Smooth muscle cell (in vitro differentiated cells): ENCODE results near the gene SSBP2. TPM values are rescaled to one million over a fixed set of nuclear protein-coding genes. Genes with fewer than 3 reads are reported as not detected.

ENCODE experiments used
- DNase-seq: peaks from one replicate; lab custom pipeline; 2025; ENCODE audit not compliant: unreplicated experiment; lab: John Stamatoyannopoulos, UW
- H2AFZ ChIP-seq: fragments of 200-600 bp; sonication (generic); 2 replicates; pipeline ENCODE4 v1.6.0; 2016; ENCODE audit warnings: antibody characterized with exemption, low read depth, mild to moderate bottlenecking
- H3F3A ChIP-seq: fragments of 200-600 bp; sonication (generic); 2 replicates; pipeline ENCODE4 v1.6.0; 2017; ENCODE audit warnings: antibody characterized with exemption, low read depth
- H3K27ac ChIP-seq: fragments of 200-600 bp; sonication (generic); 2 replicates; pipeline ENCODE4 v1.5.1; 2016; ENCODE audit warnings: low read depth, mild to moderate bottlenecking
- H3K27me3 ChIP-seq: fragments of 200-600 bp; sonication (generic); 2 replicates; pipeline ENCODE4 v1.6.1; 2016; ENCODE audit warnings: low read depth, mild to moderate bottlenecking
- H3K36me3 ChIP-seq: fragments of 200-600 bp; sonication (generic); 2 replicates; pipeline ENCODE4 v1.5.1; 2016; ENCODE audit warnings: low read depth
- H3K4me1 ChIP-seq: fragments of 200-600 bp; sonication (generic); 2 replicates; pipeline ENCODE4 v1.5.1; 2016; ENCODE audit warnings: low read depth
- H3K4me2 ChIP-seq: fragments of 200-600 bp; sonication (generic); 2 replicates; pipeline ENCODE4 v1.6.0; 2016; ENCODE audit warnings: mild to moderate bottlenecking
- H3K4me3 ChIP-seq: fragments of 200-600 bp; sonication (generic); 2 replicates; pipeline ENCODE4 v1.5.1; 2016; ENCODE audit warnings: mild to moderate bottlenecking
- H3K79me2 ChIP-seq: fragments of 200-600 bp; sonication (generic); 2 replicates; pipeline ENCODE4 v1.6.0; 2016; ENCODE audit warnings: low read depth, mild to moderate bottlenecking
- H3K9ac ChIP-seq: fragments of 200-600 bp; sonication (generic); 2 replicates; pipeline ENCODE4 v1.6.0; 2016; ENCODE audit warnings: low read depth
- H3K9me3 ChIP-seq: fragments of 200-600 bp; sonication (generic); replicated peaks from 2 replicates; pipeline ENCODE4 v1.5.1; 2016; ENCODE audit warnings: low read depth
- H4K20me1 ChIP-seq: fragments of 200-600 bp; sonication (generic); 2 replicates; pipeline ENCODE4 v1.6.0; 2016; ENCODE audit warnings: low read depth
- CTCF ChIP-seq: fragments of 200-600 bp; sonication (generic); IDR thresholded peaks from 2 replicates; pipeline ENCODE4 v1.5.1; 2017; ENCODE audit warnings: borderline replicate concordance, mild to moderate bottlenecking, antibody characterized with exemption; ENCODE audit not compliant: insufficient read depth, poor library complexity, severe bottlenecking
- WGBS: methylation state at CpG from one replicate; pipeline ENCODE4 v1.1.7; 2016; ENCODE audit warnings: low lambda C conversion rate; 5-methylcytosine and 5-hydroxymethylcytosine counted together
- polyA plus RNA-seq: library from polyadenylated mRNA; unstranded; fragments of >200 nt; fragmentation: Nextera tagmentation; extraction: Ambion mirVana; gene quantifications from 2 replicates; pipeline ENCODE4 v1.2.1, GENCODE V29; 2016
- total RNA-seq: library from RNA; depleted of rRNA; stranded (reverse); fragments of >200 nt; gene quantifications from 2 replicates; pipeline ENCODE4 v1.2.3, GENCODE V29; 2014

The SSBP2 gene
- total and polyA plus RNA-seq, 2 experiments from 2014 or later: 44.0 to 48.0 TPM

GRCh38 chr5:81750308-81751008 is 439 bp downstream of the SSBP2 start:
- H2AFZ ChIP-seq: peak overlapping the region; percentile 93
- no peaks in the 10 kb centered on the region for H3F3A ChIP-seq
- peak overlapping the region; percentile 90 for H3K4me2 ChIP-seq
- no peak for DNase-seq
- H3K9me3 ChIP-seq: no peaks in the 10 kb centered on the region
- TF ChIP-seq CTCF: no peak
- H3K9ac ChIP-seq: peak overlapping the region; percentile 82
- peak overlapping the region; percentile 64 for H3K27ac ChIP-seq
- H3K4me3 ChIP-seq: peak overlapping the region; percentile 93
- no peaks in the 10 kb centered on the region for H3K36me3 ChIP-seq
- peaks cover 31% of the 10 kb centered on the region for H4K20me1 ChIP-seq
- H3K79me2 ChIP-seq: peaks cover 42% of the 10 kb centered on the region
- peaks cover 65% of the 10 kb centered on the region for H3K4me1 ChIP-seq
- H3K27me3 ChIP-seq: no peaks in the 10 kb centered on the region
- 0% methylated on average over 8 of the region's 90 CpGs for WGBS

- H3K4me1 ChIP-seq: peaks cover 65% of the 10 kb centered on the region
- H3K4me2 ChIP-seq: peak overlapping the region; percentile 90
- H3K27ac ChIP-seq: no peak overlapping the region
- H3K9me3 ChIP-seq: no peaks in the 10 kb centered on the region
- H3K36me3 ChIP-seq: no peaks in the 10 kb centered on the region
- peaks cover 38% of the 10 kb centered on the region for H4K20me1 ChIP-seq
- H3K9ac ChIP-seq: peak overlapping the region; percentile 49
- H2AFZ ChIP-seq: peak overlapping the region; percentile 65
- no peaks in the 10 kb centered on the region for H3K27me3 ChIP-seq
- peak; percentile 12 for DNase-seq
- H3K79me2 ChIP-seq: peaks cover 50% of the 10 kb centered on the region
- WGBS: 1% methylated on average over 29 of the region's 61 CpGs
- H3K4me3 ChIP-seq: peak overlapping the region; percentile 75
- no peaks in the 10 kb centered on the region for H3F3A ChIP-seq
- no peak for TF ChIP-seq CTCF
These were observed 1.2 kb downstream of the SSBP2 start for GRCh38 chr5:81749561-81750307.

- Histone ChIP-seq H3K4me3 (peak overlapping the region; percentile 75), H3K79me2 (peaks cover 55% of the 10 kb centered on the region), H2AFZ (no peak overlapping the region), H3K9me3 (no peaks in the 10 kb centered on the region), H4K20me1 (peaks cover 44% of the 10 kb centered on the region), H3K27me3 (no peaks in the 10 kb centered on the region), H3K9ac (no peak overlapping the region), H3K36me3 (no peaks in the 10 kb centered on the region), H3K27ac (no peak overlapping the region), H3K4me2 (peak overlapping the region; percentile 90), H3K4me1 (peaks cover 67% of the 10 kb centered on the region), H3F3A (no peaks in the 10 kb centered on the region)
- DNase-seq: no peak
- WGBS: 45% methylated on average over 6 of the region's 6 CpGs
- TF ChIP-seq CTCF: no peak
These were observed 1.7 kb downstream of the SSBP2 start for GRCh38 chr5:81749192-81749560.
